Fibroblast of villous mesenchyme (primary cell): Measurements from ENCODE around the gene GOT2. TPM values are rescaled to one million over a fixed set of nuclear protein-coding genes. Genes with fewer than 3 reads are reported as not detected.
A peak's percentile ranks its signal among the peaks of the same experiment; 100 is the strongest.

ENCODE experiments used
- DNase-seq: peaks from one replicate; pipeline ENCODE4 v3.0.0-alpha.2; 2010; ENCODE audit warnings: low read depth
- H3K4me3 ChIP-seq: 2 replicates; pipeline ENCODE4 v1.5.1; 2011; ENCODE audit warnings: low read depth, mild to moderate bottlenecking, low read length
- CTCF ChIP-seq: IDR thresholded peaks from 2 replicates; pipeline ENCODE4 v1.5.1; 2012; ENCODE audit warnings: low read depth, mild to moderate bottlenecking, low read length; ENCODE audit not compliant: insufficient read depth
- total RNA-seq: library from RNA; depleted of rRNA; stranded (reverse); fragments of >200 nt; gene quantifications from 2 replicates; pipeline ENCODE4 v1.2.3, GENCODE V29; 2012

The GOT2 gene
- total RNA-seq, 1 donor = 45.8 TPM

- no peak for DNase-seq
- H3K4me3 ChIP-seq = peak overlapping the region; percentile 89
- no peak for TF ChIP-seq CTCF
Measured at GRCh38 chr16:58734459-58734787, 307 bp upstream of the GOT2 start.

GRCh38 chr16:58733248-58733670 is 857 bp downstream of the GOT2 start:
- peak overlapping the region; percentile 89 for H3K4me3 ChIP-seq
- TF ChIP-seq CTCF = no peak
- peak; percentile 26 for DNase-seq

GRCh38 chr16:58732545-58733247 is 1.4 kb downstream of the GOT2 start:
- TF ChIP-seq CTCF = no peak

GRCh38 chr16:58730724-58731370 is 3.3 kb downstream of the GOT2 start:
- no peak for TF ChIP-seq CTCF
- no peak overlapping the region for H3K4me3 ChIP-seq
- DNase-seq = no peak

More at GRCh38 chr16:58732545-58733247, 1.4 kb downstream of the GOT2 start:
- H3K4me3 ChIP-seq = peak overlapping the region; percentile 89
- no peak for DNase-seq

GRCh38 chr16:58727796-58728568 is 6.1 kb downstream of the GOT2 start:
- H3K4me3 ChIP-seq = no peak overlapping the region
- TF ChIP-seq CTCF = no peak
- DNase-seq = no peak

- no peak overlapping the region for H3K4me3 ChIP-seq
- no peak for DNase-seq
- no peak for TF ChIP-seq CTCF
Measured at GRCh38 chr16:58727028-58727781, 6.9 kb downstream of the GOT2 start.
